Measurements from ENCODE around the gene SYT6. TPM values are rescaled to one million over a fixed set of nuclear protein-coding genes. Genes with fewer than 3 reads are reported as not detected.

The SYT6 gene
- total and polyA plus RNA-seq, 10 of the 15 experiments (the other 5 are each of a cell fraction or from before 2014, with no cell fraction given): 0.05 to 0.39 TPM; not detected in 8

- TF ChIP-seq IRF5 (IDR thresholded peaks at IDR 0.05; ENCODE audit: borderline replicate concordance) (no peak), BACH1 (IDR thresholded peaks at IDR 0.05; ENCODE audit: borderline replicate concordance) (no peak), TAF1 (IDR thresholded peaks at IDR 0.05; ENCODE audit: borderline replicate concordance, low read depth, low read length) (no peak), POLR2A (IDR thresholded peaks at IDR 0.05; ENCODE audit: low read depth, low read length) (no peak), ATF3 (IDR thresholded peaks at IDR 0.05; ENCODE audit: borderline replicate concordance, extremely low read depth, low read depth, low read length) (no peak)
These were observed 35.2 kb downstream of the SYT6 start (continued) for GRCh38 chr1:114118351-114118990.

GRCh38 chr1:114117654-114118053 lies 36.0 kb downstream of the SYT6 start:
- H3K79me2 ChIP-seq (ENCODE audit: control insufficient read depth, insufficient read depth, low read length): no peaks in the 10 kb centered on the region
- H3K9me3 ChIP-seq (replicated peaks; ENCODE audit: control insufficient read depth, insufficient read depth, low read length): no peaks in the 10 kb centered on the region
- ChIA-PET CTCF (interaction anchor here (1.1 kb wide), 1 partner anchor 81 kb away, joined by 3 read pairs; no protein-coding TSS in a partner anchor), SMC1A (ENCODE audit: uncharacterized antibody, unreplicated experiment) (interaction anchor here (1.6 kb wide), 1 partner anchor 9 kb away, joined by 6 read pairs; no protein-coding TSS in a partner anchor), RAD21 (ENCODE audit: unreplicated experiment) (no interaction called here), POLR2A (no interaction called here)
- no peak overlapping the region for H3K9ac ChIP-seq (ENCODE audit: control insufficient read depth, insufficient read depth, low read length)
- no peak for TF ChIP-seq BCL3 (IDR thresholded peaks at IDR 0.05; ENCODE audit: borderline replicate concordance, insufficient read depth, low read depth, low read length, poor library complexity, severe bottlenecking)
- no peak for TF ChIP-seq CHD4 (IDR thresholded peaks at IDR 0.05)
- TF ChIP-seq ZNF274 (IDR thresholded peaks at IDR 0.05; ENCODE audit: insufficient read depth, insufficient read length): no peak
- TF ChIP-seq REST (IDR thresholded peaks at IDR 0.05; ENCODE audit: low read depth, low read length): no peak
- TF ChIP-seq BRCA1 (IDR thresholded peaks at IDR 0.05; ENCODE audit: low read depth, low read length): no peak
- no TSS peak for BruUV-seq (replicated peaks)
- in situ Hi-C loops (cut with MboI): no loop called here
- DNase-seq (ENCODE audit: low read depth, low spot score): no peak
- H3K27ac ChIP-seq (ENCODE audit: control insufficient read depth, insufficient read depth): no peak overlapping the region
- no peak for FAIRE-seq
- no peaks in the 10 kb centered on the region for H3K4me1 ChIP-seq (ENCODE audit: control insufficient read depth, insufficient read depth, low read length)
- H3K36me3 ChIP-seq (ENCODE audit: control insufficient read depth in 2 of 2, insufficient read depth in 2 of 2, low read length in 1 of 2): no peaks in the 10 kb centered on the region
- H3K27me3 ChIP-seq (replicated peaks in 1 of 2; ENCODE audit: control insufficient read depth in 2 of 2, insufficient read depth in 2 of 2, low read length in 1 of 2): 0 out of 4 replicates have a peak, but pooled peaks cover 0 to 1% of the 10 kb centered on the region in 2 experiments
- intact Hi-C loops (cut with micrococcal nuclease; ENCODE audit: unreplicated experiment): no loop called here
- H3K4me2 ChIP-seq (ENCODE audit: control insufficient read depth, insufficient read depth): no peak overlapping the region
- H4K20me1 ChIP-seq (ENCODE audit: control insufficient read depth, insufficient read depth): no peaks in the 10 kb centered on the region
- 72% methylated on average over 8 of the region's 8 CpGs for WGBS (ENCODE audit: insufficient coverage, insufficient replicate concordance, low lambda C conversion rate, missing lambda C conversion rate)
- H3K4me3 ChIP-seq: no peak overlapping the region
- ATAC-seq: no peak
- no peak overlapping the region for H2AFZ ChIP-seq (ENCODE audit: control insufficient read depth, low read depth, low read length)

All from GM12878 (cell line).